Measurements from ENCODE around the gene KIF6.

KIF6 gene

GRCh38 chr6:39428152-39428551 lies 297.1 kb downstream of the KIF6 start:
- Histone ChIP-seq H2AFZ (ENCODE audit: low read length) (no peak overlapping the region), H3F3A (ENCODE audit: insufficient read depth, low read length) (peaks cover 13% of the 10 kb centered on the region), H3K36me3 (replicated peaks; ENCODE audit: insufficient read depth, low read length) (no peaks in the 10 kb centered on the region), H3K4me2 (ENCODE audit: low read depth, low read length) (no peak overlapping the region), H3K79me2 (ENCODE audit: low read length) (no peaks in the 10 kb centered on the region), H3K27ac (ENCODE audit: low read length) (no peak overlapping the region), H3K9ac (ENCODE audit: low read length) (no peak overlapping the region), H3K4me1 (ENCODE audit: low read length) (peaks cover 19% of the 10 kb centered on the region), H3K9me3 (replicated peaks; ENCODE audit: insufficient read depth, low read length) (no peaks in the 10 kb centered on the region), H3K27me3 (replicated peaks; ENCODE audit: insufficient read depth, low read length) (no peaks in the 10 kb centered on the region), H3K4me3 (ENCODE audit: low read length) (no peak overlapping the region), H3K9me2 (replicated peaks; ENCODE audit: insufficient read depth, low read length) (no peaks in the 10 kb centered on the region), H4K20me1 (ENCODE audit: insufficient read depth, low read length) (no peaks in the 10 kb centered on the region)
- TF ChIP-seq CTCF (IDR thresholded peaks at IDR 0.05; ENCODE audit: low read length): no peak
- no peak for TF ChIP-seq EZH2 (optimal IDR thresholded peaks at IDR 0.05; ENCODE audit: low read depth, low read length)
- TF ChIP-seq EZH2phosphoT487 (IDR thresholded peaks at IDR 0.05; ENCODE audit: low read length): no peak
- DNase-seq: no peak

GRCh38 chr6:39426073-39426456 lies 299.1 kb downstream of the KIF6 start:
- Histone ChIP-seq H4K20me1 (ENCODE audit: insufficient read depth, low read length) (no peaks in the 10 kb centered on the region), H3K4me3 (ENCODE audit: low read length) (no peak overlapping the region), H3F3A (ENCODE audit: insufficient read depth, low read length) (peaks cover 8% of the 10 kb centered on the region; the same call in 1 of the 2 replicates), H3K4me1 (ENCODE audit: low read length) (peaks cover 11% of the 10 kb centered on the region), H3K27ac (ENCODE audit: low read length) (no peak overlapping the region), H3K27me3 (replicated peaks; ENCODE audit: insufficient read depth, low read length) (no peaks in the 10 kb centered on the region), H3K36me3 (replicated peaks; ENCODE audit: insufficient read depth, low read length) (no peaks in the 10 kb centered on the region), H3K9me2 (replicated peaks; ENCODE audit: insufficient read depth, low read length) (no peaks in the 10 kb centered on the region), H3K4me2 (ENCODE audit: low read depth, low read length) (no peak overlapping the region), H3K79me2 (ENCODE audit: low read length) (no peaks in the 10 kb centered on the region), H3K9ac (ENCODE audit: low read length) (no peak overlapping the region), H3K9me3 (replicated peaks; ENCODE audit: insufficient read depth, low read length) (no peaks in the 10 kb centered on the region), H2AFZ (ENCODE audit: low read length) (no peak overlapping the region)
- TF ChIP-seq EZH2phosphoT487 (IDR thresholded peaks at IDR 0.05; ENCODE audit: low read length): no peak
- no peak for TF ChIP-seq CTCF (IDR thresholded peaks at IDR 0.05; ENCODE audit: low read length)
- no peak for TF ChIP-seq EZH2 (optimal IDR thresholded peaks at IDR 0.05; ENCODE audit: low read depth, low read length)
- DNase-seq: no peak

GRCh38 chr6:39425346-39426072 lies 299.7 kb downstream of the KIF6 start:
- Histone ChIP-seq H3K4me1 (ENCODE audit: low read length) (peaks cover 6% of the 10 kb centered on the region), H3K9me3 (replicated peaks; ENCODE audit: insufficient read depth, low read length) (no peaks in the 10 kb centered on the region), H3K79me2 (ENCODE audit: low read length) (no peaks in the 10 kb centered on the region), H3K9me2 (replicated peaks; ENCODE audit: insufficient read depth, low read length) (no peaks in the 10 kb centered on the region), H4K20me1 (ENCODE audit: insufficient read depth, low read length) (no peaks in the 10 kb centered on the region), H3K9ac (ENCODE audit: low read length) (no peak overlapping the region), H3K4me3 (ENCODE audit: low read length) (no peak overlapping the region), H2AFZ (ENCODE audit: low read length) (no peak overlapping the region), H3K27me3 (replicated peaks; ENCODE audit: insufficient read depth, low read length) (no peaks in the 10 kb centered on the region), H3K27ac (ENCODE audit: low read length) (no peak overlapping the region), H3F3A (ENCODE audit: insufficient read depth, low read length) (0 out of 2 replicates have a peak, but pooled peaks cover 2% of the 10 kb centered on the region), H3K36me3 (replicated peaks; ENCODE audit: insufficient read depth, low read length) (no peaks in the 10 kb centered on the region), H3K4me2 (ENCODE audit: low read depth, low read length) (no peak overlapping the region)
- no peak for DNase-seq
- TF ChIP-seq CTCF (IDR thresholded peaks at IDR 0.05; ENCODE audit: low read length) (no peak), EZH2 (optimal IDR thresholded peaks at IDR 0.05; ENCODE audit: low read depth, low read length) (no peak), EZH2phosphoT487 (IDR thresholded peaks at IDR 0.05; ENCODE audit: low read length) (no peak)
